GM21825 (cell line): ENCODE data around the gene CD59.
"Not testable (repeated sequence)": the region's sequence is repeated elsewhere in the genome, so short reads cannot be mapped to it uniquely, and the experiment has no call there.

Experiments used
- ATAC-seq: cut with Tn5 transposase; IDR thresholded peaks from one replicate; pipeline ENCODE4 v1.9.1; 2021; ENCODE audit warnings: mild to moderate bottlenecking, moderate library complexity; ENCODE audit not compliant: unreplicated experiment

CD59 gene

DNA sequence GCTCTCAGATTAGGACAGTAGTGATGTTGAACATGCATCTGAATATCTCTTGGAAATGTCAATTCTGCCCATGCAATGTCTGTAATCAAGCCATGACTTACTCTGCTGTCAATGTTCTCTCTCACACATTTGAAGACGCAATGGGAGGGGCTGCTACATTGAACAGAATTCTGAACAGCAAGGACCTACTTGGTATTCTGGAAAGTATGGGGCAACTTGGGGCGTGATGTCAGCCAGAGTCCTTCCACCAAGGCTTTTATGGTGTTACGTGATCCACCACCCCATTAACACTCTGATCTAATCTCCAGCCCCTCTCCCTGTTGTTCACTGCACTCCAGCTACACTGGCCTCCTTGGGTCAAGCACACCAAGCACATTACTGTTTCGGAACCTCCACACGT is 7.1 kb upstream of the CD59 start:
- ATAC-seq = no peak

DNA sequence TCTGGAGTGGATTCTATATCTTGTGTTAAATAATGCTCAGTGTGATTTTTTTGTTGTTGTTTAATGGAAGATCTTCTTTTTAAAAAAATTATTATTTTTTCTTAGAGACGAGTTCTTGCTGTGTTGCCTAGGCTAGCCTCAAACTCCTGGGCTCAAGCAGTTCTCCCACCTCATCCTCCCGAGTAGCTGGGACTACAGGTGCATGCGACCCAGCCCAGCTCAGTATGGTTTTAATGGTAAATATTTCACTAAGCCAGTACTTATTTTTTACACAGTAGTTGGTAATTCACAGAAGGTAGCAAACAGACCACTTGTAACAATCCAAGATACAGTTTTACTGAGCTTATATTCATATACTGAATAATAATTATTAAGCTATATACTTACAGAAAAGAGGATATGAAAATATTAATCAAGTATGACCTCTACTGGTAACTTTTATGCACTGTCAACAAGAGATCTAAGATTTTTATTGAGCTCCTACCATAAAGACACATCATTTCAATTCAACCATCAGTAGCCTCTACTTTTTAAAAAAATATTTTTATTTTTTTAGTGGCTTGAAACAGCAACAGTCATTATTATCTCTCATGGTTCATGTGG is 6.1 kb upstream of the CD59 start:
- ATAC-seq = no peak

- ATAC-seq = no peak
These were observed 5.6 kb upstream of the CD59 start for GRCh38 chr11:33741806-33742205.

DNA sequence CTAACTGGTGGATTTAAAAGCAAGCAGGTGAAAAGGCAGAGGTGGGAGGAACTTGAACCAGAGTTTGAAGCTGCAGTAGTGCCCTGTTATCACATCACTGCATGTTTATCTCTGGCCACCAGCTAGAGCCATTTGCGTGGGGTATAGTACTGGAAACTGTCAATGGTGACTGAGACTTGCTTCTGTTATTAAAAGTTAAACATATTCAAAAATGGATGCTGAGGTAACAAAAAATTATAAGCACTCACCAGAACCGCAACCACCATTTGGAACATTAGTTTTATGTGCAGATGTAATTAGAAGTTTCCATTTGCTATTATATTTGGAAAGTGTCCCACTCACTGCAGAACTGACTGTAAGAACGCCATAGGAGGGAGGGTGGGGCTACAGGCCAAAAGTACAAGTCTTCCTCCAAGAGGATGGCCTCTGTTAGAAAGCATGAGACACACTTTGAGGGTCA is 1.2 kb upstream of the CD59 start:
- ATAC-seq = no peak

DNA sequence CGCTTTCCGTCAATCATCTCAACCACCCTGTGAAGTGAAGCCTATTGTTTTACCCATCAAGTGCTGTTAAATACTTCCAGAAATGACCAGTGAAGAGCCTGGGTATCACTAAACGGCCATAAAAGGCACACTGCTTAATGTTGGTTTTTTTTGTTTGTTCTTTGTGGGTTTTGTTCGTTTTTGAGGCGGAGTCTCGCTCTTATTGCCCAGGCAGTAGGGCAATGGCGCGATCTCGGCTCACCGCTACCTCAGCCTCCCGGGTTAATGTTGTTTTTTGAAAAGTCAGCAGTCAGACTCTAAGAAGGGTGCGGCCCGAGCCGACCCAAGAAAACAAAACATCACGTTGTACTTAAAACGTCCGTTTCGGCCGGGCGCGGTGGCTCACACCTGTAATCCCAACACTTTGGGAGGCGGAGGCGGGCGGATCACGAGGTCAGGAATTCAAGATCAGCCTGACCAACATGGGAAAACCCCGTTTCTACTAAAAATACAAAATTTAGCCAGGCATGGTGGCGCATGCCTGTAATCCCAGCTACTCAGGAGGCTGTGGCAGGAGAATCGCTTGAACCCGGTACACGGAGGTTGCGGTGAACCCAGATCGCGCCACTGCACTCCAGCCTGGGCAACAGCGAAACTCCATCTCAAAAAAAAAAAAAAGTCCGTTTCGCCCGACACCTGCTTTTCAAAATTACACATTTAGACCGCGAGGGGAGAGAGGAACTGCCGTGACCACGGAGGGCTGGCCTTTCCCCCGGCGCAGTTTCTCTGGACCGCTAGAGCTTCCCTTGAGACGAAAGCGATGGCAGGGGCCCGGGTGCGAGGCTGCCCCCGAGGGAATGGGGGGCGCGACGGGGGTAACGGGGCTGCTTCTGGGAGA is 714 bp downstream of the CD59 start:
- peak; percentile 60 for ATAC-seq

GRCh38 chr11:33734441-33735270 is 1.6 kb downstream of the CD59 start:
- ATAC-seq = no peak

- ATAC-seq = no peak
These were observed 2.2 kb downstream of the CD59 start for GRCh38 chr11:33733980-33734379.

GRCh38 chr11:33731723-33732531 is 4.3 kb downstream of the CD59 start:
- no peak for ATAC-seq

DNA sequence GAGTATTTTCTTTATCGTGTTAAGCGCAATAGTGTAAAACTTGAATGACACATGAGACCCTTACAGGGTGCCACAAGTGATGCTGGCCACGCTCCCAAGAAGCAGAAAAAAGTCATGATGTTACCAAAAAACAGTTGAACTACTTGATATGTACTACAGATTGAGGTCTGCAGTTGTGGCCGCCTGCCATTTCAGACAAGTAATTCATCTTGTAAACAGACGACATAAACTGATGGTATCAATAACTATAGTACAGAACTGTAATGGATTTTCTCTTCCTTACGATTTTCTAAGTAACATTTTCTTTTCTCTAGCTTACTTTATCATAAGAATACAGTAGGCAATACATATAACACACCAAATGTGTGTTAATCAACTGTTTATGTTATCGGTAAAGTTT is 5.5 kb downstream of the CD59 start:
- ATAC-seq = no peak

DNA sequence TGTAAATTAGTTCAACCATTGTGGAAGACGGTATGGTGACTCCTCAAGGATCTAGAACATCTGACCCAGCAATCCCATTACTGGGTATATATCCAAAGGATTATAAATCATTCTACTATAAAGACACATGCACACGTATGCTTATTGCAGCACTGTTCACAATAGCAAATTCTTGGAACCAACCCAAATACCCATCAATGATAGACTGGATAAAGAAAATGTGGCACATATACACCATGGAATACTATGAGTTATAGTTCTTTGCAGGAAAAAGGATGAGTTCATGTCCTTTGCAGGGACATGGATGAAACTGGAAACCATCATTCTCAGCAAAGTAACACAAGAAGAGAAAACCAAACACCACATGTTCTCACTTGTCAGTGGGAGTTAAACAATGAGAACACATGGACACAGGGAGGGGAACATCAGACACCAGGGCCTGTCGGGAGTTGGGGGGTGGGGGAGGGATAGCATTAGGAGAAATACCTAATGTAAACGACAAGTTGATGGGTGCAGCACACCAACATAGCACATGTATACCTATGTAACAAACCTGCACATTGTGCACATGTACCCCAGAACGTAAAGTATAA is 7.1 kb downstream of the CD59 start:
- ATAC-seq = not testable (repeated sequence)

DNA sequence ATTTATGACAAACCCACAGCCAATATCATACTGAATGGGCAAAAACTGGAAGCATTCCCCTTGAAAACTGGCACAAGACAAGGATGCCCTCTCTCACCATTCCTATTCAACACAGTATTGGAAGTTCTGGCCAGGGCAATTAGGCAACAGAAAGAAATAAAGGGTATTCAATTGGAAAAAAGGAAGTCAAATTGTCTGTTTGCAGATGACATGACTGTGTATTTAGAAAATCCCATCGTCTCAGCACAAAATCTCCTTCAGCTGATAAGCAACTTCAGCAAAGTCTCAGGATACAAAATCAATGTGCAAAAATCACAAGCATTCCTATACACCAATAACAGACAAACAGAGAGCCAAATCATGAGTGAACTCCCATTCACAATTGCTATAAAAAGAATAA is 8.7 kb downstream of the CD59 start:
- ATAC-seq = not testable (repeated sequence)

GRCh38 chr11:33725496-33725895 is 10.7 kb downstream of the CD59 start:
- ATAC-seq = no peak

DNA sequence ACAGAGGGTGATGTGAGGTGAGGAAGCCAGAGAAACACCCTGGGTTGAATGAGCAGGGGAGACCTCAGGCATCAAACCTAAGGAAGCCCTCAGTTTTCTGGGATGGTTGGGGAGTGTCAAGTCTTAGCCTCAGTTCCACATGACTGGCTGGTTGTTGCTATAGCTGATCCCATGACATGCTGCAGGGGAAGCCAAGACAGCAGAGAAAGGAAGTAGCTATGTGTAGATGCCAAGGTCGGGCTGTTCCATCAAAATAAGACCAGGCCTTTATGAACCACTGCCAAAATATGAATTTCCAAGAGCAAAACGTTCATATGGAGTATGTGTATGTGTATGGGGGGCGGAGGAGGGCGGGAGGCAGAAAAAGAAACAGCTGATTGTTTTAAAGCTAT is 11.6 kb downstream of the CD59 start:
- ATAC-seq = no peak

- ATAC-seq = no peak
These were observed 12.9 kb downstream of the CD59 start for GRCh38 chr11:33723238-33723881.

GRCh38 chr11:33722590-33723234 is 13.5 kb downstream of the CD59 start:
- peak; percentile 58 for ATAC-seq

DNA sequence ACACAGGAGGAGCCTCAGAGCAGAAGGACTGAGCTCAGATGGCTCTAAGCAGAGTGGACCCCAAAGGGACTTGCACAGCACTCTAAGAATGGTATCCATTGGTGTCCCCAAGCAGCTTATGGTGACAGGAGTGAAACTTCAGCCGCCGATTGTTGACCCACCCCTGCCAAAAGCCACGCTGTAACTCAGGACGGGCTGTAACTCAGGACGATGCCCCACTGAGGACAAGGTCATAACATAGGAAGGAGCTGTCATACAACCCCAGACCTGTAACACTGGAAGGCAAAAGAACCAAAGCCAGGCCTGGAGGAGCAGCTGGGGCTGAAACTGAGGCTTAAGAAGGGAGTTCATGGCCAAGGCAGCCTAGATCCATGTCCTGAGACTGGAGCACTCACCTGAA is 14.2 kb downstream of the CD59 start:
- ATAC-seq = no peak

DNA sequence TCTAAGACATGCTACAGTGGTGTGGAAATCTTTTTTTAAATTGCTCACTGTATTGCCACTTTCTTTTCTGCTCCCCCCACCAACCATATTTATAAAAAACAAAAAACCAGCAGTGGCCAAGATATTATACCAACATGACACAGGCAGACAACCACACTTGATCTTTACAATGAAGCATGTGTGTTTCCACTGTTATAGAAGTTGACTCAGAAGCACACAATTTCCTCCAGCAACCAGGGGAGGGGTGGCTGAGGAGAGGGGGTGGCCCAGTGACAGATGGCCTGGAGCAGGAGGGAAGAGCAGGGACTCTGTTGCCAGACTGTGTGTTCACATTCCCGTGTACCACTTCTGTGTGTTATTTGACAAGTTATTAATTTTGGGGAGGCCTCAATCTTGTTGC is 14.8 kb downstream of the CD59 start:
- no peak for ATAC-seq

DNA sequence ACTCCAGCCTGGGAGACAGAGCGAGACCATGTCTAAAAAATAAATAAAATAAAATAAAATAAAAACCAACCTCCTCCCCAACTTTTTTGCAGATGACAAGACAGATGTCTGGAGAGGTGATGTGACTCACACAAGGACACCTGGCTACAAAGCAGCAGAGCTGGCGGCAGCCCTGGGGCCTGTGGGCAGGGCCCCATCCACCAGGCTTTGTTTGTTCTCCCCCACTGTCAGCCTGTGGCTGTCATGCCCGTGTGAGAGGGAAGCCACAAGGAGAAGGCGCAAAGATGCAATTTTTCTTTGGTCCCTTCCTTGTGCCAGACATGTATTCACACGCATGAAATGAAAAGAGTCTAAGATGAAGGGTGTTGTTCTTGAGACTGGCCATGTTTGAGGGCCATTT is 16.6 kb downstream of the CD59 start:
- ATAC-seq = no peak

DNA sequence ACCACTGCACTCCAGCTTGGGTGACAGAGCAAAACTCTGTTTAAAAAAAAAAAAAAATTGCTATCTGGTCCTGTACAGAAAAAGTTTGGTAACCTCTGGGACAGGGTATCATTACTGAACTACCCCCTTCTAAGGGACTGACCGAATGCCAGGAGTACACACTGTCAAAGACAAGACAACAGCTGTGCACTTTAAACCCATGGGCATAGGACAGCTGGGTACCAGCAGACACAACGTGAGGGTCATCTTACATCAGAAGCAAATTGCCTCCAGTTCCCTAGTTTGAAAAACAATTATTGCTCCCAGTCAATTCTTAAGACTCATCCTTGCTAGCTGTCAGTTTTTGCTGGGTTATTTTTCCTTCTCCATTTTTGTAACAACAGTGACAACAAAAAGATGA is 17.8 kb downstream of the CD59 start:
- no peak for ATAC-seq
